ENCODE measurements around the gene FBF1.

FBF1 gene

GRCh38 chr17:75950855-75951554, 10.2 kb upstream of the FBF1 start:
- DNase-seq = no peak

DNA sequence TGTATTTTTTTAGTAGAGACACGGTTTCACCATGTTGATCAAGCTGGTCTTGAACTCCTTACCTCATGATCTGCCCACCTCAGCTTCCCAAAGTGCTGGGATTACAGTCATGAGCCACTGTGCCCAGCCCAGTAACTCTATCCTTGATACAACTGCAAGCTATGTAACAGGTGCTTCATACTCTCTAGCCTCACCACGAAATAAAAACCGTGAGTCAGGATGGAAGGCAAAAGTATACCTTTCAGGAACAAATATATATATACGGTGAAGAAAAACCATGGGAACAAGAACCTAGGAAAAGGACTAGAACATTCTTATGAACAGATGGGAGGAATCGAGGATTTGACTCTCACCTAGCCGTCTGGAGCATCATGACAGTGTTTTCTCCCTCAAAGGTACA, 9.6 kb upstream of the FBF1 start:
- no peak for DNase-seq

- no peak for DNase-seq
These were observed 4.4 kb upstream of the FBF1 start for GRCh38 chr17:75945211-75945610.

- DNase-seq = no peak
These were observed 2.6 kb upstream of the FBF1 start for GRCh38 chr17:75943491-75943890.

DNA sequence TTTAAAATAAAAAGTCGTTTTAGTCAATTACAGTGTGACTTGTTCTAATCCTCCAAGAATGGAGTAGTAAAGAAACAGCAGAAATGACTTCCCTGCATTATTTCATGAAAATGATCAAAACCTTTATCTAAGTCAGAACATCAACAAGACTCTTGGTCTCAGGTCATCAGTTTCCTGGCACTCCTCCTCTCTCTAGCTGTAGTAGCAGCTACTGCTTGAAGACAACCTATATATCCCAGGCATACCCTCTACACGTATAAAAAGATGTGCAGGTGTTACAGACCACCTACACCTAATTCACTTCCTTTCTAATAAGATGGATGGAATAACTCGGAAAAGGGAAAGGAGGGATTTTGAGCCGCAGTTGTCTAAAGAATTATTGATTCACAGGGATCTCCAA, 1.6 kb upstream of the FBF1 start:
- no peak for DNase-seq

GRCh38 chr17:75941442-75941819, 589 bp upstream of the FBF1 start:
- no peak for DNase-seq

GRCh38 chr17:75937652-75938051, 3.2 kb downstream of the FBF1 start:
- no peak for DNase-seq

- DNase-seq = no peak
These were observed 7.0 kb downstream of the FBF1 start for GRCh38 chr17:75933808-75934207.

DNA sequence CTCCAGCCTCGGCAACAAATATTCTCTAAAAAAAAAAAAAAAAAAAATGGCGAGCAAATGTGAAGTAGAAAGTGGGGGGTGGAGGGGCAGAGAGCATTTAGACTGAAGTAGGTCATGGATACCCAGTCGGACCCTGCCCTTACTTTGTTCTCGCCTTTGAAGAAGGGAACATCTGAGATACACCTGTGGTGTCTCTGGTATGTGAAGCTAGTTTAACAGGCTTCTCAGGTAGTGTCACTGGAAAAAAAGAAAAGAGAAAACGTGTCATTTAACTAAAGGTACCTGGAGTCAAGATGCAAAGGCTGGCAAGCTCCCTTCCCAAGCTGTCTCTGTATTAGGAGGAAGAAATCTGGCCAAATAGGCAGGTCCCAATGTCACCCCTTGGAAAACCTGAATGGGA, 8.0 kb downstream of the FBF1 start:
- no peak for DNase-seq

- no peak for DNase-seq
These were observed 9.8 kb downstream of the FBF1 start for GRCh38 chr17:75931062-75931461.

DNA sequence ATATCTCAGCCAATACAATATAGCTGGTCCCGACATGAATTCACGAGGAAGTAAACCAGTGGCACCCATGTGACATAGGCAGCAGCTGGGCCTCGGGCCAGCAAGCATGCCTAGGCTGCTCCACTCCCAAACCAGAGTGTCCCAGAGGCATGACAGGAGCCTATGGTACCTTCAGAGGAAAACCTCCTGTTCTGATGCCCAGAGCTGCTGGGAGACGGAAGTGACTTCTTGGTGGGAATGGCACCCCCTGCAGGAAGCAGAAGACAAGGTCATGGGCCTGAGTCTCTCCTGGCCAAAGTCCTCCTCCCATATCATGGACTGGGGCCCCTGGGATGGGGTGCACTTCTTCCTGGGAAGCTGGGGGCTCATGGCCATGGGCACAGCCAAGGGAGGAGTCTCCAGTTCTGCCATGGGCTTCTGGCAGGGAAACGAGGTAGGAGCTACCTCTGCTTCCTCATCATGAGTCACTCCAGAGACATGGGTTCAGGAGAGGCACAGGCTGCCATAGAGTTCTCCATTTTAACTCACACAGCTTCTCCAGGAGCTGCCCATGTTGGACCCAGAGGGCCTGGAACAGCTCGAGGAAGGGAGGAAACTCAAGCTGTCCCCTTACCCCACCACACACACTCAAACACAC, 13.4 kb downstream of the FBF1 start:
- no peak for DNase-seq

DNA sequence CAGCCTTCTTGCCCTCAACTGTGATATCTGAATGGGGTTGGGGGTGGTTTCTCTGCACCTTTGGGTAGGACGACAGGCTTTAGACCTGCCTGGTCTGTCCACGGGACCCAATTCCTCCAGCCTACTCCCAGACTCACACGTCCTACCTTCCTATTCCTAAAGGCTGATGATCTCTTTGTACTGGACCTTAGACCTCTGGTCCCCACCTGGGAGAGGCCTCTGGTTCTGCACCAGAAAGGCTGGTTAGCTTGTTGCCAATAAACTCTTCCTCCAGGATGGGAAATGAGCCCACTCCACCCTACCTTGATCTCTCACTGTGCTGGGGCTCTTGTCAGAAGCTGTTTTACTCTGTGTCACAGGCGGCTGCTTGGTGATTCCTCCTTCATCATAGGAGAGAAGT, 14.4 kb downstream of the FBF1 start:
- DNase-seq = no peak

DNA sequence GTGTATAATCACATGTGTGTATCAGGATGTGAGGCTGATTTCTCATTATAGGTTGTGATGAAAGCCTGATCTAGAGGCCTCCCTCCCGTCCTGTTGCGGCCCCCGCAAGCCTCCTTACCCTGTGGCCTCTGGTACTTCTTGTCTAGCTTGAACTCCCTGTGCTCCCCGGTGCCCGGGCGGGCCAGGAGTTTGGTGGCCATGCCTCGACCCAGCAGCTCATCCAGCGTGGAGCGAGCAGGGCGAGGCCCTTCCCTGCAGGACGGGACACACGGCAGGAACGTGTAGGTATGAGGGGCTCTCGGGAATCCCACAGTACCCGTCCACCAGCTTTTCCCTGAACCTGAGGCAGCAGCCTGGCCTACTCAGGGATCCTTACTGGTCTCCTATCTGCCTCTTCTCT, 14.9 kb downstream of the FBF1 start:
- no peak for DNase-seq

GRCh38 chr17:75925103-75925502, 15.7 kb downstream of the FBF1 start:
- DNase-seq = no peak

GRCh38 chr17:75922963-75923874, 17.6 kb downstream of the FBF1 start:
- DNase-seq = no peak

DNA sequence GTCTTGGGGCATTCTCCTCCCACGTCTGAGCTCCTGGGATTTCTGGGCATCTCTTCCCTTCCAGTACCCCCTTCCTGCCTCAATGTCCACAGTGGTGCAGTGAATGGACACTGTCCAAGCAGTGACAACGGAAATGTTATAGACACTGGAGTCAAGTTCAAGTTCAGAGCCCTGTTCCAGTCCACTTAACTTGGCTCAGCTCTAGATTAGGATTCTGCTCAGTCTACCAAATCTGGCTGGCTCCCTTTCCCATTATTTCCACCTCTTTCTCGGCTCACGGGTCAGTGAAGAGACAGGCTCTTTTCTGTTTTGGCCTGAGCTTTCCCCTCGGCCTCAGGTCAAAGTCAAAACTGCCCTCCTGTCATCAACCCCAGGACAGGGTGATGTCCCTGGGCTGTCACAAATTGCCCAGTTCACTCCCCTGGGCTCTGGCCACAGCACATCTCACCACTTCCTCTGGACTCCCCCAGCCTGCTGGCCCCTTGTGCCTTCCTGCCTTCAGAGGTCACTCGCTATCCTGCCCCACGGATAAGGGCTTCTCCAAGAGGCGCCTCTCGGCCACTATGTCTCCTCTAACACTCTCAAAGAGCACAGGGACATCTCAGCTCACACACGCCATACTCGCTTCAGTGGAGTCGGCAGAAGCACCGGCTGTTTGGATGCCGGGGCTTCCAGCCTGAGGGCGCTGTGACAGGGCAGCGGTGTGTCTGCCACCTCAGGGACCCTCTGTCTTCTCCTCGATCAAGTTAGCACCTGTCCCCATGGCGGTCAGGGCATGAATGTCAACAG, 18.5 kb downstream of the FBF1 start:
- no peak for DNase-seq

DNA sequence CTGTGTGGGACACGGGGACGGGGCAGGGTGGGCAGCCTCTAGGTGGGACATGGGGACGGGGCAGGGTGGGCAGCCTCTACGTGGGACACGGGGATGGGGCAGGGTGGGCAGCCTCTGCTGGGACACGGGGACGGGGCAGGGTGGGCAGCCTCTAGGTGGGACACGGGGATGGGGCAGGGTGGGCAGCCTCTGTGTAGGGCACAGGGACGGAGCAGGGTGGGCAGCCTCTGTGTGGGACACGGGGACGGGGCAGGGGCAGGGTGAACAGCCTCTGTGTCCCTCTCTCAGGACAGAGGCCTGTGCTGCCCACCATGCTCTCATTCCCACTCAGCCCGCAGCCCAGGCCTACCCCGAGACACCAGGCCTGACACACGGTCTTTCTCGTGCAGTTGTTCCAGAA, 19.2 kb downstream of the FBF1 start:
- DNase-seq = no peak

DNA sequence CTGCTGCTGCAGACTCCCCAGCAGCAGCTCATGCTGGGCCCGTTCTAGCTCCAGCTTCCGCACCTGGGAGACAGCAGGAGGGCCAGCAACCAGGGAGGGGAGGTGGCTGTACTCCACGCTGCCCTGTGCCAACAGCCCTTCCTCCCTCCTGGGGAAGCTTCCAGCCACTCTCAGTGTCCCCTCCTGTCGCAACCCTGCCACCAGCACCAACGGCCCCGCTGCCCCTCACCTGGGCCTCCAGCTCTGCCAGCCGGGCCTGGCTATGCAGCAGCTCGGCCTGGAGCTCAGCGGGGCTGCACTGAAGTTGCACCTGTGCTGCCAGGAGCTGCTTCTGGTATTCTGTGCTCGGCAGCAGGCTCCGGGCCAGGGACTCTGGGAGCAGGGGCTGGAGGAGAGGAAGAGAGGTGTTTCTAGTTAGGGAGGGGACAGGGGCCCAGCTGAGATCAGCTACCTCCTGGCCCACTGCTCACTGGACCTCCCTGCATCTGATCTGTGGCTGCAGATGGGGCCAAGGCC, 20.7 kb downstream of the FBF1 start:
- DNase-seq = no peak

- no peak for DNase-seq
These were observed 21.2 kb downstream of the FBF1 start for GRCh38 chr17:75919611-75920010.

- DNase-seq = no peak
These were observed 22.9 kb downstream of the FBF1 start for GRCh38 chr17:75917917-75918445.

DNA sequence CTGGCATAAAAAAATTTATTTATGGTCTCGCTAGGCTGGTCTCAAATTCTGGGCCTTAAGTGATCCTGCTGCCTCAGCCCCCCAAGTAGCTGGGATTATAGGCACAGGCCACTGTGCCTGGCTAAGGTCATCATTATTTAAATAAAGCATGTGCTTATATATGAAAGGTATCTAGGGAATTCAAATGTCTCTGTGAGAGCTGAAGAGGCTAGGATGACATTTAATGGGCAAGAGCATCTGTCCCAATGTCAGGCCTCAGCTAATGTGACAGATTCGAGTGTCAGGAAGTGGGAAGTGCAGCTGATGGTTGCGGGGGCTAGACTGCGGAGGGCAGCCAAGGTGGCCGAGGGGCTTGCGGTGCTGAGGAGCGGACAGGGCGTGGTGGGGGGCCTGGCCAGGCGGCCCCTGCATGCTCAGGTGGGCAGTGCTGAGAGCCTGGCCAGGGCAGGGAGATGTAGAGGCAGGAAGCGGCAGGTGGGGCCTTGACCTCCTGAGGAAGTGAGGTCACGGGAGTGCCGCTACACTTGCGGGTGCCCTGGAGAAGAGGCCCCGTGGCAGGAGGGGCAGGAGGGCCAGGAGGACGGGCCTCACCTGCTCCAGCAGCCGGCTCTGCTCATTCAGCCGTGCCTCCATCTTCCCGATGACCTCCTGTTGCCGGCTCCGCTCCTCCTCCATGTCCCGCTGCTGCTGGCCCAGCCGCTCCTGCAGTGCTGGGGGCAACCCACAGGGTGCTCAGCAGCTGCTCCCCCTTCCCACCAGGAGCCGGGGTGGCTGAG, 23.5 kb downstream of the FBF1 start:
- DNase-seq = no peak

DNA sequence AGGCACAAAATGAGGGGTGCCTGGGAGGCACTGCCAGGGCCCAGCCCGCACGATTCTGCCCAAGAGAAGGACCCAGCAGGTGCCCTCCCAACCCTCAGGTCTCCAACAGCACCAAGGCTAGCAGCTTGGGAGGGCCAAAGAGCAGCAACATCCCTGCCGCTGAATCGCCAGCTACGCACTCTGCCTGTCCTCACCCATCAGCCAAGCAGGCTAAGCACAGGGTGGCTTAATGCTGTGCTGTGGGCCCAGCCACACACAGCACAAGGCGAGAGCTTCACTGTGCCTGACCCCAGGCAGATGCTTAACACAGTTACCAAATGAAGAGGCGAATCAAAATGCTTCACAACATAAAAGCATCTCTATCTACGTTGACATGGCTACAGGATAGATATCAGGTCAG, 25.6 kb downstream of the FBF1 start:
- DNase-seq = no peak
